ENCODE measurements around the gene GSK3B.
"Not testable (repeated sequence)": the region's sequence is repeated elsewhere in the genome, so short reads cannot be mapped to it uniquely, and the experiment has no call there.

Gene GSK3B

DNA sequence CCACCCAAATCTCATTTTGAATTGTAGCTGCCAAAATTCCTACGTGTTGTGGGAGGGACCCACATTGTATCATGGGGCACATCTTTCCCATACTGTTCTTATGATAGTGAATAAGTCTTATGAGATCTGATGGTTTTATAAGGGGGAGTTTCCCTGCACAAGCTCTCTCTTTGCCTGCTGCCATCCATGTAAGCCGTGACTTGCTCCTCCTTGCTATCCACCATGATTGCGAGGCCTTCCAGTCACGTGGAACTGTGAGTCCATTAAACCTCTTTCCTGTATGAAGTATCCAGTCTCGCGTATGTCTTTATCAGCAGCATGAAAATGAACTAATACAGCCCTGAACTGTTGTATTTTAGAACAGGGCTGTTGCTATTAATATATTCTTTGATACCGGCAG is 40.6 kb downstream of the GSK3B start:
- not testable (repeated sequence) for DNase-seq (ENCODE audit: low spot score)

DNA sequence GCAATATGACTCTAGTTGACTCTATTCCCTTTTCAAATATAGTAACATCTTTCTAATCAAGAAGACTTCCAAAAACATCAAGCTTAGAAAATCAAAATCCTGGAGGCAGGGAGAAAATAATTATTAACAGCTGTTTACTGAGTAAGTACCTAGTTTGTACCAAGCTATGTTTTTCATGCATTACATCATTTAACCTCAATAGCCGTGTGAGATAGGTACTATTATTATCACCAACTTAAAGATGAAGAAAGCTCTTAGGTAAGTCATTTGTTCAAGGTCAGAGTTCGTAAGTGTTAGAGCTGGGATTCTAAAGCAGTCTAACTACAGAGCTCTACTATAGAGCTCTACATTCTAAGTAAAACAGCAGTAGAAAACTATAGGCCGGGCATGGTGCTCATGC is 41.6 kb downstream of the GSK3B start:
- DNase-seq (ENCODE audit: low spot score): no peak

- DNase-seq (ENCODE audit: low spot score): no peak
Measured at GRCh38 chr3:120052225-120052624, 42.0 kb downstream of the GSK3B start.

GRCh38 chr3:120051570-120051969 is 42.7 kb downstream of the GSK3B start:
- not testable (repeated sequence) for DNase-seq (ENCODE audit: low spot score)

- DNase-seq (ENCODE audit: low spot score): no peak
Measured at GRCh38 chr3:120049881-120050539, 44.2 kb downstream of the GSK3B start.

DNA sequence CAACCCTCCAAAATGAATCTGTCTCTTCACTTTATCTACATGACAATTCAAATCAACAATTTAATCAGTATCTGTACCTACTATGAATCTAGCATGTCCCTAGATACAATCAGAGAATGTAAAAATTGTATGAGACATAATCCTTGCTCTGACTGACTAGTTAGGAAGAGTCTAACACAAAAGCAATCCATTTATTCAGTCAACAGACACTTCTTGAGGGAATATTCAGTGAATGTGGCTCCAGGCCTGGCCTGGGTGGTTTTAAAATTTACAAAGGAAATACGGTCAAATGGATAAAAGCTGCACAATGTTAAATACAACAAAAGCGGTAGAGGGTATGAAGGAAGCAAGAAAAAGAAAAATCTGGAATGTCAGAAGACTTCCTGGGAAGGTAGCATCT is 45.2 kb downstream of the GSK3B start:
- no peak for DNase-seq (ENCODE audit: low spot score)

GRCh38 chr3:120048355-120049041 is 45.7 kb downstream of the GSK3B start:
- no peak for DNase-seq (ENCODE audit: low spot score)

- no peak for DNase-seq (ENCODE audit: low spot score)
Measured at GRCh38 chr3:120047686-120048085, 46.6 kb downstream of the GSK3B start.

DNA sequence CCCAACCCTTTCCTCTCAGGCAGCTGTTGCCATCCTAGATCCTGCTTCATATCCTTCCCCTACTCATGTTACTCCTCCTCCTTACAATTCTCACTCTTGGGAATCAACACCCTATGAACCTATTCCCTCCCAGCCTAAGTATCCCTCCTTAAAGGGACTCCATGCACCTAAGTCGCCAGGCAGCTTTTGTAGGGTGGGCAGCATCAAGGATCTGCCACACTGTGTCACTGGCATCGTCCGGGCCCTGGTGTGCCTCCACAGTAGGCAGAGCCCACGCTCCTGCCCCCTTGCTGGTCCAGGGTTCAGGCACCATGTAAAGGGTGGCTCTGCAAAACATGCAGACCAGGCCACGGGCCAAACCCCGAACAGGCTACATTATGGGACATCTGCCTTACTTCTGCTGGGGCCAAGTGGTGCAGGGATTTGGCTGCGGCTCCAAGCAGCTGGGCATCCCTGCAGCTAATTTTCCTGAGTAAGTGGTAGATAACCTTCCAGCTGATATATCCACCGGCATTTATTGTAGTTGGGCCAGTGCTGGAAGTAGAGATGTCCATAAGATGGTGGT is 53.4 kb downstream of the GSK3B start:
- DNase-seq (ENCODE audit: low spot score): no peak

DNA sequence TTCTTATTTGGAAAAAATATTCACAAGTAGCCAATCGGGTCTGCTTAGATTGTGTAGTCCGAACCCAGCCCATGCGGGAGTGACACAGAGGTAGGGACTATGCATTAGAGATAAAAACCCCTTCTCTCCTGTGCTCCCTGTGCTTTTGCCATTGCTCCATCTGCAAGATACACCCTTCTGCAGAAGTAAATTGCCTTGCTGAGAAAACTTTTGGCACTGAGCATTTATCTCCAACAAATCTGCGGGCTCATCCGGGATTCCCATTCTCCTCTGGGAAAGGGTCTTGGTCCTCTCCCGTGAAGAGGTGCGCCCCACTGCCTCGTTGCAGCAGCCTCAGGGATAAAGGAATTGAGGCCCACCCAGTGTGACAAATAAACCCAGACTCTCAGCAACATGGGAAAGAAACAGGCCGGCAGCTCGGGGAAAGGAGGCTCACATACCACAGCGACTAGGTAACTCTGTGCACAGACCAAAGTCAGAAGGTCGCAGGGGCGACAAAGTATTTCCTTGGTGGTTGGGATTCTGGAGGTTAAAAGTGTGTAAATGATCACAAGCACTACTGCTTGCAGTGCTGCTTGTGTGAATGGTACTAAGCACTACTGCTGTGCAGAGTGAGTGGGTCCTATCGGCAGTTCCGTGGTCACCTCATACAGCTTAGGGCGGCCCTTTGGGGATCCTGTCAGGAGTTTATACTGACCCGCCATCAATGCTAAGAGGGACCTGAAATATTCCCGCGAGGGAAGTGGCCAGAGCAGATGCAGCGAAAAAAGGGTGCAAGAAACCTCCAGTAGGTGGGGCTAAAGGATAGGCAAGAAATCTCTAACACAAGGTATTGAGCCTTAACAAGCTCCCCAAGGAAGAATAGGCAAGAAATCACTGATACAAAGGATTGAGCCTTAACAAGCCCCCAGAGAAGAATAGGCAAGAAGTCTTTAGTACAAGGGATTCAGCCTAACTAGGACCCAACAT is 54.3 kb downstream of the GSK3B start:
- DNase-seq (ENCODE audit: low spot score): no peak

- no peak for DNase-seq (ENCODE audit: low spot score)
Measured at GRCh38 chr3:120033596-120033995, 60.7 kb downstream of the GSK3B start.

DNA sequence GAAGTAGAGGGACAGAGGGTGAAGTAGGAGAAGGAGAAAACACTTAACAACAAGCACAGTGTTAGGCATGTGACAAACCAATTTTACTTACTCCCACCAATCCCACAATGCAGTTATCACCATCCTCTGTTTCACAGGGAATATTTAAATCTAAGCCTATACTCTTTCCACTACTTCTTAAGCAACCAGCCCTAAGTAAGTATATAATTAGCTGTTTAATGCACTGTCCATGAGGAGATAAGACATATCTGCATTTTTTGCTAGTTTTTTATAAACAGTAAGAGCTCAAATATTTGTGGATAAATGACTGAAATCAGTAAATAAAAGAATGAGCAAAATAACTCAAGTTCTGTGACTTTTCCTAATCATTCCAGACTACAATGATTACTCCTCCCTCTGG is 62.7 kb downstream of the GSK3B start:
- no peak for DNase-seq (ENCODE audit: low spot score)

DNA sequence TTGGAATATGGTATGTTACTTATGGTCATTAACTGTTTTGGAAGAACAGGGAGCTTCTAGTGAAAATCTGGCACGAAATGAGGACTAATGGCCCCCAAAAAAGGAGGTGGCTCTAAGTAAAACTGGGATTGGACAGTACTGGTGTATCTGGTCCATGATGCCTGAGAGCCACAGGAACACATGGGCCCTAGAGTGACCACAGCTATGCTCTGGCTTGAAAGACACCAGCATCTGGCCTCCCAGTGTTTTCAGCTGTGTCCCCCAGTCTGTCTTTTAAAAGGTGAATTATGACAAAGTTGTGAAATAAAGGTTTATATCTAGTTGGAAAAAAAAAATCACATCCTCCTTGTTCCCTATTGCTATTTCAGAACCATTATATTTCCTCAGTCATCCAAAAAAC is 64.5 kb downstream of the GSK3B start:
- no peak for DNase-seq (ENCODE audit: low spot score)

DNA sequence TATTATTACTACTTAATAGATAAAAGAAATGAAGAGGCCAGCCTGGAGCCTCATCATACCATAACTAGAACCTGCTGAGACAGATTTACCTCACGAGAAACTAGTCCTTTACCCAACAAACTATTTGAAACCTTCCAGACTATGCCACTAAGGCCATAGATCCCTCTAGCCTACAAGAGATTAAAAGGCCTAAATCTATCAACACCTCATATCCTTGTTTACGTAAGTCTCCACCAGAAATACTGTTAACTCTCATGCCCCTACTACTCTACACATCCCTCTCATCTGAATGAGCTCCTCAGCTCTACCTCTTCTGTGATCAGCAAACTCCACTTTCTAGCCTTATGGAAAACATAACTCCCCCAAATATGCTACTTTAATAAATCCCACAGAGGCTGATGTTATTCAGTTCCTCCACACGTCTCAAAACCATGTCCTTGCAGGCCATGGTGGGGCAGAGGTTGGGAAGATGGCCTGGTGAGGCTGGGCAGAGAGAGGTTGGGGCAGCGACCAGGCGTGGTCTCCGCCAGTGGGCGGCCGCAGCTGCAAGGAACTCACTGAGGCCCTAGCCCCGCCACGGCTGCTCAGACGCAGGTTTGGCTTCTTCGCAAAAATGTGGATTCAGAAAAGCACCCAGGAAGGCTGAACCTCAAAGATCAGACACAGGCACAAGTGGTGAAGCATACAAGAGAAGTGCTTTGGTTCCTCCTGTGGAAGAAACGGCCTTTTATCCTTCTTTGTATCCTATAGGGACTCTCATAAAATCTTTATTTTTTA is 65.8 kb downstream of the GSK3B start:
- DNase-seq (ENCODE audit: low spot score): no peak

- DNase-seq (ENCODE audit: low spot score): no peak
Measured at GRCh38 chr3:120027226-120027625, 67.0 kb downstream of the GSK3B start.

DNA sequence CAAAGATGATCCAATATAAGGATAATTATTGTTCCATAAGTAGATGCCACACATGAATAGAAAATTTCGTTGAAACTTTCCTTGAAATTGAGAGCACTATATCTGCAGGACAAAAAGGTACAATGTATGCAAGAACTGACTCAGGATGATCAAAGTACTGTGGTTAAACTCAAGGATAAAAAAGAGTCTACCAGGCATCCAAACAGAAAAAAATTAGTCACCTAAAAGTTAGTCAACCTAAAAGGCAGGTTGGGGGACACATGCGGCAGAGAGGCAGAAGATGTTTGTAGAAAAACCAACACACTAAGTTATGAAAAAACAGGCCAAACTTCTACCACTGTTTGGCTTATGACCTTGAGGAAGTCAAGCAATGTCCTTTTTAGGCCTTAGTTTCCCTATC is 68.7 kb downstream of the GSK3B start:
- no peak for DNase-seq (ENCODE audit: low spot score)

GRCh38 chr3:120024103-120024502 is 70.1 kb downstream of the GSK3B start:
- DNase-seq (ENCODE audit: low spot score): no peak

DNA sequence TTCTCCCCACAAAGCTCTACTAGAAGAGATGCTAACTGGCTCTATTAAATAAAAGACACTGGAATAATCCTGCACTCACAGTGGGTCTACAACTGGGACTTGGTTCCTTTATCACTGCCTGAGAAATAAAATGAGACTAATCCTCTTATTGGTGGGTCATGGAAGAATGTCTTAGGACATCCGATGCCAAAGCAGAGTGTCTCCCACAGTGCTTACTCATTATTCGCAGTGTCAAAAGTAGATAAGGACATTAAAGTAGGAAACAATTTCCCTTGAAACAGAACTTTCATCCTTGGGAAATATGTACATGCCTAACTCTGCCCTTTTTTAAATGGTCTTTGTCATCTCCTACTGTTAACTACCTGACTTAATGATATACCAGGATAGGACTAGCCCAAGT is 71.5 kb downstream of the GSK3B start:
- DNase-seq (ENCODE audit: low spot score): no peak

- DNase-seq (ENCODE audit: low spot score): no peak
Measured at GRCh38 chr3:120021523-120021922, 72.7 kb downstream of the GSK3B start.

DNA sequence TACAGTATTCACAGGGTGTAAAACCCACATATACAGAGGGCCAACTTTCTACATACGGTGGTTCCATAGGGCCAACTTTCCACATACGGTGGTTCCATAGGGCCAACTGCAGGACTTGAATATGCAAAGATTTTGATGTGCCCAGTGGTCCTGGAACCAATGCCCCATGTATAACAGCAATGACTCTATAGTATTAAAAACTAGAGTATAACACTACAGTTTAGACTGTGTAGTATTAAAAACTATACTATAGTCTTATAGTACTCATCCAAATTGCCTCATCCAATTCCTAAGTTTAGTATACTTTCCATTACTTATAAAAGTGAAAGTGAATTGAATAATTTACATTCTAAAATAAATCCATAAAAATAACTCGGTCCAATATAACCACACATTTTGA is 75.9 kb downstream of the GSK3B start:
- no peak for DNase-seq (ENCODE audit: low spot score)

DNA sequence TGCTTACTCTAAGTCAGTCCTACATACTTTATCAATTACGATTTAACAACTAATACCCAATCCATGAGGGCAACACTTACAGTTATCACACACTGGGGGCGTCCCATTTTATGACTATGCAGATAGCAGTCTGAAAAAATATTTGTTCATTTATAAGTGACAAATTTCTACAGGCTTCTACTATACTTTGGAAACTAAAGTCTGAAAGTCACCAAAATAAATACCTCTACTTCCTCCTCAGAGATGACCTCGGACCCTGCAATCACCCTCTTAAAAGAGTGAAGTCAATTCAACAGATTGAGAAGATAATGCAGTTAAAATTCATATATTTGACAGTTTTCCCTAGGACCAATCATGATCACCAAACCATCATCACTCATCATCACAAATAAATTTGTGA is 76.6 kb downstream of the GSK3B start:
- no peak for DNase-seq (ENCODE audit: low spot score)

GRCh38 chr3:120013481-120013880 is 80.8 kb downstream of the GSK3B start:
- no peak for DNase-seq (ENCODE audit: low spot score)
